ENCODE data around the gene CDT1.

- TF ChIP-seq POLR2AphosphoS2 (IDR thresholded peaks at IDR 0.05; ENCODE audit: low read depth, low read length) (no peak), EZH2 (IDR thresholded peaks at IDR 0.05; ENCODE audit: borderline replicate concordance, control insufficient read depth, low read depth, low read length) (no peak), MEF2B (IDR thresholded peaks at IDR 0.05; ENCODE audit: partially characterized antibody, poor library complexity, severe bottlenecking) (no peak)
Measured at GRCh38 chr16:88806491-88807111, 3.0 kb downstream of the CDT1 start.
